Neural crest cell (in vitro differentiated cells): ENCODE results near the gene ACIN1. TPM values are rescaled to one million over a fixed set of nuclear protein-coding genes. Genes with fewer than 3 reads are reported as not detected.

Experiments used
- DNase-seq: peaks from one replicate; pipeline ENCODE4 v3.0.0; 2021; ENCODE audit warnings: low read depth, mixed read lengths, low spot score
- H3K27ac Mint-ChIP-seq: one replicate; pipeline ENCODE4 v1.8.0; 2021; ENCODE audit warnings: mild to moderate bottlenecking, mixed read lengths; ENCODE audit not compliant: unreplicated experiment
- H3K27me3 Mint-ChIP-seq: 2 replicates; pipeline ENCODE4 v1.8.0; 2021; ENCODE audit warnings: low read depth, mild to moderate bottlenecking, mixed read lengths
- H3K36me3 Mint-ChIP-seq: 2 replicates; pipeline ENCODE4 v1.8.0; 2021; ENCODE audit warnings: low read depth, mild to moderate bottlenecking, mixed read lengths
- H3K4me1 Mint-ChIP-seq: 2 replicates; pipeline ENCODE4 v1.8.0; 2021; ENCODE audit warnings: mixed read lengths
- H3K4me3 Mint-ChIP-seq: one replicate; pipeline ENCODE4 v1.8.0; 2021; ENCODE audit warnings: mild to moderate bottlenecking, mixed read lengths
- H3K9me3 Mint-ChIP-seq: 2 replicates; pipeline ENCODE4 v1.8.0; 2021; ENCODE audit warnings: mixed read lengths
- total RNA-seq: library from RNA; stranded (reverse); gene quantifications from 2 replicates; pipeline ENCODE4 v1.2.1, GENCODE V29; 2021
- TF ChIP-seq, protein P1 (sequence below): fragments of 200-600 bp; sonication (generic); conservative IDR thresholded peaks from 2 replicates; pipeline ENCODE4 v1.5.0; 2021; ENCODE audit warnings: antibody characterized with exemption, mild to moderate bottlenecking

ACIN1 gene
- total RNA-seq, 1 donor from 2014 or later: 352 TPM

DNA sequence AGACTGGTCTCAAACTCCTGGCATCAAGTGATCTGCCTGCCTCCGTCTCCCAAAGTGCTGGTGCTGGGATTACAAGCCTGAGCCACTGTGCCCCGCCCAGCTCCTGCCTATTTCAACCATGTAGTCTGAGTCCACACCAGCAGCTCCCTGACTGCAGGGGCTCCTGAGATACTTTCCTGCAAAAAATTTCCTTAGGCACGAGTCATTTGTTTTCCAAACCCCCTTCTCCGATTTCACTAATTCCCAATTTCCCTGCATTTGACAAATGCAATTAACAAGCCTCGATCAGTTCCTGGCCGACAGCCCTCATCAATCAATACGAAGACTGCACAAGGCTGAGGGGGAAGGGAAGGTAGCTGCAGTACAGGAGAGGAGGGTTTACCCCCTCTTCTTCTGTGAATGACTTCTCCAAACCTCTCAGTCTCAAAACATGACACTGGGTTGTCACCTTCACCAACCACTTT, 70.3 kb downstream of the ACIN1 start:
- TF ChIP-seq, protein P1, sequence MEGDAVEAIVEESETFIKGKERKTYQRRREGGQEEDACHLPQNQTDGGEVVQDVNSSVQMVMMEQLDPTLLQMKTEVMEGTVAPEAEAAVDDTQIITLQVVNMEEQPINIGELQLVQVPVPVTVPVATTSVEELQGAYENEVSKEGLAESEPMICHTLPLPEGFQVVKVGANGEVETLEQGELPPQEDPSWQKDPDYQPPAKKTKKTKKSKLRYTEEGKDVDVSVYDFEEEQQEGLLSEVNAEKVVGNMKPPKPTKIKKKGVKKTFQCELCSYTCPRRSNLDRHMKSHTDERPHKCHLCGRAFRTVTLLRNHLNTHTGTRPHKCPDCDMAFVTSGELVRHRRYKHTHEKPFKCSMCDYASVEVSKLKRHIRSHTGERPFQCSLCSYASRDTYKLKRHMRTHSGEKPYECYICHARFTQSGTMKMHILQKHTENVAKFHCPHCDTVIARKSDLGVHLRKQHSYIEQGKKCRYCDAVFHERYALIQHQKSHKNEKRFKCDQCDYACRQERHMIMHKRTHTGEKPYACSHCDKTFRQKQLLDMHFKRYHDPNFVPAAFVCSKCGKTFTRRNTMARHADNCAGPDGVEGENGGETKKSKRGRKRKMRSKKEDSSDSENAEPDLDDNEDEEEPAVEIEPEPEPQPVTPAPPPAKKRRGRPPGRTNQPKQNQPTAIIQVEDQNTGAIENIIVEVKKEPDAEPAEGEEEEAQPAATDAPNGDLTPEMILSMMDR: no peak
- peak overlapping the region; percentile 9 for H3K4me3 Mint-ChIP-seq

GRCh38 chr14:23023795-23024152, 71.2 kb downstream of the ACIN1 start:
- H3K4me1 Mint-ChIP-seq: peaks cover 48% of the 10 kb centered on the region
- DNase-seq: no peak
- H3K4me3 Mint-ChIP-seq: no peak overlapping the region
- H3K9me3 Mint-ChIP-seq: no peaks in the 10 kb centered on the region
- no peaks in the 10 kb centered on the region for H3K27me3 Mint-ChIP-seq
- TF ChIP-seq, protein P1: no peak
- peak overlapping the region; percentile 7 for H3K27ac Mint-ChIP-seq
- H3K36me3 Mint-ChIP-seq: peaks cover 8% of the 10 kb centered on the region

More for the DNA sequence above, 70.3 kb downstream of the ACIN1 start:
- Mint-ChIP-seq H3K36me3 (peaks cover 12% of the 10 kb centered on the region), H3K27ac (peak overlapping the region; percentile 57), H3K4me1 (peaks cover 52% of the 10 kb centered on the region), H3K27me3 (no peaks in the 10 kb centered on the region), H3K9me3 (no peaks in the 10 kb centered on the region)
- DNase-seq: no peak

DNA sequence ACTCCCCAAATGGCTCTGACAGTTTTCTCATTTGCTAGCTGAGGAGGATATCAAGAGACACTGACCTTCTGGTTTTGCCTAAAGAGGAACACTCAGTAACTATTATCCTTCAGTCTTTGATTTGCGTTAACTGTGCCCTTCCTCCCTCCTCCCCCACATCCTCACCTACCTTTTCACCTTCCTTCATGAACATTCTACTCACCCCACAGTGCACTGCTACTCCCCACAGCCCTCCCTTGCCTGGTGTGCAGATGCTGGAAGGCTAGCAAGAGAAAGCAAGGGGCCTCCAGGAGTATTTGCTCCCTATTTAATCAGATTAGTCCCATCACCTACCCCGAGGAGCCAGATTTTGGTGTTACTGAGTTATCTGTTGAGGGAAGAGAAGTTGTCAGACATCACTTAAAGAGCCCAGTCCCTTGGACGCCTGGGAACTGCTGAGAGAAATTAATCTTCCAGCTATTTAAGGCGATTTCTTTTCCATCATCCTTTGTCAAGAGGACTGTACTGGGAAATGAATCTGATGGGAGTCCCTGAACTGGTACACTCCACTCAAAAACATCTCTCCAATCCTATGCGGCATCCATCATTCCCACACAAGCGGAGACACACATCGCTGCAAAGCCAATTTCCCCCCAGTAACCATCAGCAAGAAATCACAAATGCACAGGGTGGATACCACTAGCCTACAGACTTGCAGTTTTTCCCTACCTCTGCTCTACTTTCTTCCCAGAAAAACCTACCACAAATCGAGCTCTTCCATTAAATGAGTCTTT, 71.7 kb downstream of the ACIN1 start:
- peaks cover 8% of the 10 kb centered on the region for H3K36me3 Mint-ChIP-seq
- DNase-seq: no peak
- peak overlapping the region; percentile 7 for H3K27ac Mint-ChIP-seq
- TF ChIP-seq, protein P1: no peak
- no peaks in the 10 kb centered on the region for H3K27me3 Mint-ChIP-seq
- no peak overlapping the region for H3K4me3 Mint-ChIP-seq
- no peaks in the 10 kb centered on the region for H3K9me3 Mint-ChIP-seq
- H3K4me1 Mint-ChIP-seq: peaks cover 48% of the 10 kb centered on the region

DNA sequence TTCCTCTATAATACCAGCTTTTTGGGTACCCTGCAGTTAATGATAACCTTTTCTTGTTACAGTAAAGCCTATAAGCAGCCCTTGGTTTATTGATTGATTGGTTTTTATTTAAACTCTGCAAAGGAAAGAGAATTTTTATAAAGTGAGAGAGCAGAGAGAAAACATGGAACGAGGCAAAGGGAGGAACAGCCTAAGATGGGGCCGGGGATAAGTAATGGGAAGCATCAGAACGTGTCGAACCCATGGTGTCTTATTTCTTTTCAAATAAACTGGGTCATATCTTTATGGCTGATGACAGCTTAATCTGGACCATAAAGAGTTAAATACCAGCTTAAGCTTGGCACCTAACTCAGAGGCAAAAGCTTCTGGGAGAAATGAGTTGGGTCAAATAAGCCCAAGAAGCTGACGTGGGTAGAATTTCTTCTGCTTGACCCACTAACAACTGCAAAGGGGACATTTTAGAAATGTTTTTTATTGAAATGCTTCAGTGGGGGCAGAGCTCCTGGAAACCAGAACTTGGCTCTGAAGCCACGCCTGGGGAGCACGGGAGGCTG, 73.0 kb downstream of the ACIN1 start:
- Mint-ChIP-seq H3K36me3 (peaks cover 6% of the 10 kb centered on the region), H3K27ac (no peak overlapping the region), H3K4me3 (no peak overlapping the region), H3K4me1 (peaks cover 44% of the 10 kb centered on the region), H3K27me3 (no peaks in the 10 kb centered on the region), H3K9me3 (no peaks in the 10 kb centered on the region)
- TF ChIP-seq, protein P1: no peak
- no peak for DNase-seq

DNA sequence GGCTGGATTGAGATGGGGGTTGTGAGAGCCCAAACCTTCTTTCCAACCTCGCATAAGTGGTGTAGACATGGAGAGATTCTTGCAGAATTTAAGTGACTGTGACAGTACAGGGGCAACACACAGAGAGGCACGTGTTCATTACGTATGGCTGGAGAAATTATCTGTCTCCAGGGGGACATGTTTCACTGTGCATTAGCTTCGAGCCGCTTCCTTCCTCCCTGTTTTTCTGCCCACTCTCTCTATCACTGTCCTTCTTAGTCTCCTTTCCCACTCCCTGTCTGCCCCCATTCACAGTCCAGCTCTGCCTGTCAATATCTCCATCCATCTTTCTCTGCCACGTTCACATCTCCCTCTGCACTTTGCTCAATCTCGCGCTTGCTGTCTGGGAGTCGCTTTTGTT, 73.5 kb downstream of the ACIN1 start:
- peak overlapping the region; percentile 1 for H3K27ac Mint-ChIP-seq
- H3K36me3 Mint-ChIP-seq: peaks cover 6% of the 10 kb centered on the region
- no peak for DNase-seq
- TF ChIP-seq, protein P1: no peak
- no peaks in the 10 kb centered on the region for H3K27me3 Mint-ChIP-seq
- H3K9me3 Mint-ChIP-seq: no peaks in the 10 kb centered on the region
- peaks cover 44% of the 10 kb centered on the region for H3K4me1 Mint-ChIP-seq
- H3K4me3 Mint-ChIP-seq: no peak overlapping the region
